HFFc6 (cell line): Measurements from ENCODE around the gene CLEC18A. TPM values are rescaled to one million over a fixed set of nuclear protein-coding genes. Genes with fewer than 3 reads are reported as not detected.

ENCODE experiments used
- DNase-seq: peaks from one replicate; pipeline ENCODE4 v3.0.0-alpha.2; 2018
- H3K27ac Mint-ChIP-seq: 2 replicates; pipeline ENCODE4 v1.8.0; 2020; ENCODE audit warnings: mild to moderate bottlenecking, mixed read lengths
- H3K27me3 Mint-ChIP-seq: 2 replicates; pipeline ENCODE4 v1.8.0; 2021; ENCODE audit warnings: mild to moderate bottlenecking, moderate library complexity, mixed read lengths; ENCODE audit not compliant: insufficient read depth
- H3K36me3 Mint-ChIP-seq: 2 replicates; pipeline ENCODE4 v1.8.0; 2021; ENCODE audit warnings: low read depth, mixed read lengths
- H3K4me1 Mint-ChIP-seq: 2 replicates; pipeline ENCODE4 v1.8.0; 2020; ENCODE audit warnings: low read depth, mixed read lengths
- H3K4me3 Mint-ChIP-seq: 2 replicates; pipeline ENCODE4 v1.8.0; 2020; ENCODE audit warnings: mild to moderate bottlenecking, moderate library complexity, mixed read lengths
- H3K9me3 Mint-ChIP-seq: 2 replicates; pipeline ENCODE4 v1.8.0; 2020; ENCODE audit warnings: mild to moderate bottlenecking, mixed read lengths
- CTCF ChIP-seq: fragments of 200-600 bp; sonication (generic); IDR thresholded peaks from 2 replicates; pipeline ENCODE4 v1.5.0; 2021; ENCODE audit warnings: antibody characterized with exemption, mild to moderate bottlenecking
- total RNA-seq, 6 experiments: library from RNA; stranded (reverse); fragmentation: NEBNext Ultra II Directional; extraction: Animal tissue kit (Norgen Biotek cat#: 25700); gene quantifications; 2 replicates in 1 of 6; 3 replicates in 5 of 6; pipeline ENCODE4 v1.2.3, GENCODE V29; 2021

Gene CLEC18A
- total RNA-seq, 6 experiments from 2014 or later = 0.14 TPM; not detected in 4

DNA sequence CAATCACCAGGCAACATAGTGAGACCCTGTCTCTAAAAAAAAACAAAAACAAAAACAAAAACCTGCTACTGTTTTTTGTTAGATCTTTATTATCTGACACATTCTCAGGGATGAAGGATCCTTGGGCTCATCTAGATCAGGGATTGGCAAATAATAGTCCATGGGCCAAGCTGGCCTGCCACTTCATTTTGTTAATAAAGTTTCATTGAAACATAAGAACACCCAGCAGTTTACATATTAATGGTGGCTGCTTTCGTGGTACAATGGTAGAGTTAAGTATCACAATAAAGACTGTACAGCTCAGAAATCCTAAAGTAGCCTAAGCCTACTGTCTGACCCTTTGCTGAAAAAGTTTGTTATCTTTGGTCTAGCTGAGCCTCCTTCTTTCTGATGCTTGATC lies 32.9 kb upstream of the CLEC18A start:
- H3K27ac Mint-ChIP-seq = peak overlapping the region; percentile 96
- no peak for TF ChIP-seq CTCF
- DNase-seq = peak; percentile 7
- H3K27me3 Mint-ChIP-seq = no peaks in the 10 kb centered on the region; the same call in 1 of the 2 replicates
- peak overlapping the region; percentile 88 for H3K4me3 Mint-ChIP-seq
- H3K36me3 Mint-ChIP-seq = no peaks in the 10 kb centered on the region
- H3K9me3 Mint-ChIP-seq = no peaks in the 10 kb centered on the region
- peaks cover 30% of the 10 kb centered on the region for H3K4me1 Mint-ChIP-seq

DNA sequence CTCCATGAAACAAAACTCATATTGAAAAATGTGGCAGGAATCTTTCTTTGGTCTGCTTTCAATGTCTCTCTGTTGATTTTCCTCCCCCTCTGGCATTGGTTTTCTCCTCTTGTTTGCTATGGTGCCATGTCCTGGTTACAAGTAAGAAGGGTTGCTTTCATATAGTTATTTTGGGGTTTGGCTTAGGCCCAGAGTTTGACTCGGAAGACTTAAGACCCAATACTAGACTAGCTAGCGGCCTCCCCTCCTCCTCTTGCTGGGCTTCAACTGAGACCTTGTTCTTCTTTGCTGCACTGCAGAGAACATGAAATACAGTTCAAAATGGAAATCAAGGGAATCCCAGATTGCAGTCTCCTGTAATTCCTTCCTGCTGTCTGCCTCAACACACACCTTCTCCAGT lies 30.0 kb upstream of the CLEC18A start:
- peaks cover 30% of the 10 kb centered on the region for H3K4me1 Mint-ChIP-seq
- H3K36me3 Mint-ChIP-seq = no peaks in the 10 kb centered on the region
- no peaks in the 10 kb centered on the region for H3K9me3 Mint-ChIP-seq
- no peaks in the 10 kb centered on the region for H3K27me3 Mint-ChIP-seq
- H3K27ac Mint-ChIP-seq = no peak overlapping the region
- H3K4me3 Mint-ChIP-seq = no peak overlapping the region
- DNase-seq = no peak
- TF ChIP-seq CTCF = no peak

DNA sequence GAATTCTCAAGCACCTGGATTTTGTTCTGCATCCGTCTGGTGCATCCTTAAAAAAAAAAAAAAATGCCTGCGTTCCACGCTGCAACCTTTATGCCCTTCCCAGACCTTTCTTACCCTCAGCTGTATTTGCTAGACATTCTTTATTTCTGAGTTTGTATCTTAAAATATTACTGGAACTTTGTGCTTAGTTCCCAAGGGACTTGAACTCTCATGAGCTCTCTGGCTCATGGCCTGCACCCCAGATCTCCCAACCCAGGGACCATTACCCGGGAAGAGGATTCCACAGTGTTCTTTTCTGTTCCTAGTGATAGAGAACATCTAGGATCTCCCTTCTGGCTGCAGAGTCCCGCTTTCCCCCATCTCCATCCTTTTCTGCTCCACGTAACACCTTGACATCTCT lies 28.9 kb upstream of the CLEC18A start:
- H3K4me1 Mint-ChIP-seq = peaks cover 27% of the 10 kb centered on the region
- no peaks in the 10 kb centered on the region for H3K36me3 Mint-ChIP-seq
- no peaks in the 10 kb centered on the region for H3K27me3 Mint-ChIP-seq
- no peak for DNase-seq
- H3K4me3 Mint-ChIP-seq = no peak overlapping the region
- no peak overlapping the region for H3K27ac Mint-ChIP-seq
- no peaks in the 10 kb centered on the region for H3K9me3 Mint-ChIP-seq
- TF ChIP-seq CTCF = no peak

DNA sequence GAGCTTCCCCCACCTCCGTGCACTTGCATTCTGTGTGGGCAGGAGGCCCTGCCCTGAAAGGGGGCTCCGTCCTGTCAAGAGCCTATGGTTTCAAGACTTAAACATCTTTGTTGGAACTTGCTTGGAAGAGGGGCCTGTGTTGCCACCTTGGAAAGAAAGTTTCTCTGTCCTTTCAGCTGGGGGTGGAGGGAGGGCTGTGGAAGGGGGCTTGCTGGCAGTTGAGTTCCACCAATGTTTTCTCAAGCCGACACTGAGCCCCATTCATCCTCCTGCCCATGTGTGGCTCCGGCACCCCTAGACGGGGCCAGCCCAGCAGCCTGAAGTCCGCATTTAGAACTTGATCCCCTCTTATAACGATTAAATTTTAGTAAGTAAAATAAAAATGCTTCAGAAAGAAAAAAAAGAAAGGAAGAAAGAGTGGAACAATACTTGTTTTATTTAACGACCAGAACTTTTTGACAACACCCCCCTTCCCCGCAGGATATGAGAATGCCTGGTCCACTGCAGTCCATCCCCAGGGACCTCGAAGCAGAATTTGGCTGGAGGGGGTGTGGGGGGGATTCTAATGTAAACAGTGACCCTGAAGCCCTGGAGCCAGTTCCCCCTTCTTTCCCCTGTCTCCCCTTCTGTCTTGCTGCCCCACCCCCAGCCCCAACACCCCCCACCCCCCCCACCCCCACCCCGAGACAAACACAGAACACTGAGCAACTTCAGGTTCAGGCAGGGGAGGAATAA lies 26.9 kb upstream of the CLEC18A start:
- no peaks in the 10 kb centered on the region for H3K9me3 Mint-ChIP-seq
- no peaks in the 10 kb centered on the region for H3K27me3 Mint-ChIP-seq
- DNase-seq = no peak
- H3K27ac Mint-ChIP-seq = no peak overlapping the region
- no peaks in the 10 kb centered on the region for H3K36me3 Mint-ChIP-seq
- TF ChIP-seq CTCF = no peak
- H3K4me1 Mint-ChIP-seq = peaks cover 10% of the 10 kb centered on the region; the same call in 1 of the 2 replicates
- no peak overlapping the region for H3K4me3 Mint-ChIP-seq

GRCh38 chr16:69924777-69925191 lies 26.4 kb upstream of the CLEC18A start:
- TF ChIP-seq CTCF = no peak
- Mint-ChIP-seq H3K27ac (no peak overlapping the region), H3K36me3 (no peaks in the 10 kb centered on the region), H3K4me3 (no peak overlapping the region), H3K4me1 (peaks cover 10% of the 10 kb centered on the region; the same call in 1 of the 2 replicates), H3K9me3 (no peaks in the 10 kb centered on the region), H3K27me3 (no peaks in the 10 kb centered on the region)
- no peak for DNase-seq
